Liver (tissue), 9 donors: Measurements from ENCODE around the gene REM1. TPM values are rescaled to one million over a fixed set of nuclear protein-coding genes. Genes with fewer than 3 reads are reported as not detected.

Source experiments
- DNase-seq: peaks from one replicate; pipeline ENCODE4 v3.0.0-alpha.2; 2017; ENCODE audit warnings: low spot score
- H3K27ac ChIP-seq, 2 donors: one replicate each; pipeline ENCODE4 v1.7.0; 2013; ENCODE audit warnings: inconsistent platforms in 2 of 2, low read length in 2 of 2, control low read depth in 1 of 2, low read depth in 1 of 2, mild to moderate bottlenecking in 1 of 2
- H3K27me3 ChIP-seq, 4 donors: one replicate each; pipeline versions ENCODE4 v1.6.1 to v1.7.0; 2013; ENCODE audit warnings: low read length in 3 of 4, inconsistent platforms in 1 of 4, mild to moderate bottlenecking in 1 of 4, moderate library complexity in 1 of 4; ENCODE audit not compliant: control insufficient read depth in 4 of 4, insufficient read depth in 4 of 4
- H3K36me3 ChIP-seq, 4 donors: one replicate each; pipeline versions ENCODE4 v1.6.1 to v1.7.0; 2013; ENCODE audit warnings: low read length in 3 of 4, mild to moderate bottlenecking in 3 of 4, low read depth in 1 of 4, moderate library complexity in 1 of 4; ENCODE audit not compliant: control insufficient read depth in 4 of 4, insufficient read depth in 3 of 4
- H3K4me1 ChIP-seq, 4 donors: one replicate each; pipeline versions ENCODE4 v1.6.1 to v1.7.0; 2013; ENCODE audit warnings: low read length in 3 of 4, mild to moderate bottlenecking in 3 of 4, moderate library complexity in 1 of 4; ENCODE audit not compliant: control insufficient read depth in 4 of 4, insufficient read depth in 4 of 4
- H3K4me3 ChIP-seq, 3 donors: one replicate each; pipeline versions ENCODE4 v1.6.1 to v1.7.0; 2013; ENCODE audit warnings: low read length in 3 of 3, control low read depth in 1 of 3, low read depth in 1 of 3, mild to moderate bottlenecking in 1 of 3
- H3K9ac ChIP-seq, 2 donors: one replicate each; pipeline ENCODE4 v1.7.0; 2013; ENCODE audit warnings: low read length in 2 of 2, mild to moderate bottlenecking in 2 of 2, moderate library complexity in 2 of 2, control low read depth in 1 of 2, low read depth in 1 of 2
- H3K9me3 ChIP-seq, 4 donors: one replicate each; pipeline versions ENCODE4 v1.6.1 to v1.7.0; 2013; ENCODE audit warnings: low read length in 3 of 4; ENCODE audit not compliant: control insufficient read depth in 4 of 4
- ATF3 ChIP-seq: IDR thresholded peaks from 2 replicates; pipeline ENCODE4 v1.6.1; 2016; ENCODE audit warnings: antibody characterized with exemption
- EGR1 ChIP-seq, 2 donors: IDR thresholded peaks; 2 replicates each; pipeline ENCODE4 v1.6.1; 2016 to 2018; ENCODE audit warnings: antibody characterized with exemption in 2 of 2, low read depth in 2 of 2
- FOXA2 ChIP-seq: IDR thresholded peaks from 2 replicates; pipeline ENCODE4 v1.6.1; 2016; ENCODE audit warnings: antibody characterized with exemption
- GABPA ChIP-seq, 2 donors: IDR thresholded peaks in 1 of 2; conservative IDR thresholded peaks in 1 of 2; 2 replicates each; pipeline ENCODE4 v1.6.1; 2016; ENCODE audit warnings: antibody characterized with exemption in 2 of 2, mild to moderate bottlenecking in 1 of 2, moderate library complexity in 1 of 2
- HNF4A ChIP-seq, 2 donors: conservative IDR thresholded peaks; 2 replicates each; pipeline ENCODE4 v1.6.1; 2016; ENCODE audit warnings: antibody characterized with exemption in 2 of 2, mild to moderate bottlenecking in 2 of 2
- HNF4G ChIP-seq: IDR thresholded peaks from 2 replicates; pipeline ENCODE4 v1.6.1; 2016; ENCODE audit warnings: antibody characterized with exemption
- MAX ChIP-seq: IDR thresholded peaks from 2 replicates; pipeline ENCODE4 v1.6.1; 2016; ENCODE audit warnings: antibody characterized with exemption
- NR2F2 ChIP-seq: IDR thresholded peaks from 2 replicates; pipeline ENCODE4 v1.6.1; 2016; ENCODE audit warnings: antibody characterized with exemption
- RAD21 ChIP-seq, 2 donors: IDR thresholded peaks; 2 replicates each; pipeline ENCODE4 v1.6.1; 2016; ENCODE audit warnings: antibody characterized with exemption in 2 of 2, mild to moderate bottlenecking in 2 of 2
- RXRA ChIP-seq, 2 donors: IDR thresholded peaks; 2 replicates each; pipeline ENCODE4 v1.6.1; 2017 to 2018; ENCODE audit warnings: antibody characterized with exemption in 2 of 2, mild to moderate bottlenecking in 1 of 2
- SP1 ChIP-seq: IDR thresholded peaks from 2 replicates; pipeline ENCODE4 v1.6.1; 2018; ENCODE audit warnings: antibody characterized with exemption, mild to moderate bottlenecking
- TAF1 ChIP-seq: conservative IDR thresholded peaks from 2 replicates; pipeline ENCODE4 v1.6.1; 2016; ENCODE audit warnings: antibody characterized with exemption, mild to moderate bottlenecking
- YY1 ChIP-seq: IDR thresholded peaks from 2 replicates; pipeline ENCODE4 v1.6.1; 2016; ENCODE audit warnings: antibody characterized with exemption, mild to moderate bottlenecking
- ZBTB33 ChIP-seq: IDR thresholded peaks from 2 replicates; pipeline ENCODE4 v1.6.1; 2016; ENCODE audit warnings: antibody characterized with exemption
- WGBS: extraction: QIAGEN DNeasy Blood & Tissue Kit; methylation state at CpG from one replicate; pipeline ENCODE4 v1.1.7; 2013; 5-methylcytosine and 5-hydroxymethylcytosine counted together
- polyA plus RNA-seq, 2 donors: library from polyadenylated mRNA; stranded (reverse) in 1 of 2; unstranded in 1 of 2; fragments of 200-250 nt in 1 of 2; fragments of >200 nt in 1 of 2; fragmentation: Nextera tagmentation in 1 of 2; extraction: Ambion mirVana in 1 of 2; gene quantifications; one replicate each; pipeline versions ENCODE4 v1.2.1 to v1.2.3, GENCODE V29; 2013 to 2015
- total RNA-seq, 2 donors: library from RNA; depleted of rRNA; stranded (reverse); fragments of >200 nt; gene quantifications; one replicate each; pipeline ENCODE4 v1.2.3, GENCODE V29; 2014
- TF ChIP-seq, protein P1 (sequence below): fragments of 150-350 bp; IDR thresholded peaks from 2 replicates; pipeline ENCODE4 v1.5.1; 2017; ENCODE audit warnings: improper control_type of control experiment, low read depth, low read length; ENCODE audit not compliant: missing input control
- donor health status: healthy.
- donor health status: healthy.
- donor health status: healthy.
- donor health status: healthy.
- donor health status: healthy.

The REM1 gene
- total and polyA plus RNA-seq, 4 donors = 0.17 to 0.46 (median 0.21) TPM

- no peak for DNase-seq
- Histone ChIP-seq H3K36me3 (no peaks in the 10 kb centered on the region), H3K4me3 (no peak overlapping the region), H3K9ac (no peak overlapping the region), H3K27ac (no peak overlapping the region), H3K9me3 (no peaks in the 10 kb centered on the region), H3K27me3 (no peaks in the 10 kb centered on the region), H3K4me1 (no peaks in the 10 kb centered on the region)
- 66% methylated on average over 8 of the region's 8 CpGs for WGBS
- TF ChIP-seq EGR1 (IDR thresholded peaks at IDR 0.05; ENCODE audit: low read depth in 2 of 2) (no peak), ATF3 (no peak), YY1 (no peak), NR2F2 (no peak), RAD21 (IDR thresholded peaks at IDR 0.05) (no peak), GABPA (IDR thresholded peaks at IDR 0.05 in 1 of 2, conservative IDR thresholded peaks at IDR 0.05 in 1 of 2) (no peak), TAF1 (no peak), MAX (no peak), ZBTB33 (no peak), HNF4A (conservative IDR thresholded peaks at IDR 0.05) (no peak), SP1 (no peak), HNF4G (no peak), RXRA (IDR thresholded peaks at IDR 0.05) (no peak), FOXA2 (no peak)
Observed at GRCh38 chr20:31449511-31450414, 25.3 kb upstream of the REM1 start.

- no peaks in the 10 kb centered on the region for H3K36me3 ChIP-seq
- H3K27ac ChIP-seq = no peak overlapping the region
- H3K9me3 ChIP-seq = no peaks in the 10 kb centered on the region
- H3K4me1 ChIP-seq = no peaks in the 10 kb centered on the region
- H3K27me3 ChIP-seq = peaks cover 0 to 2% (median 0%) of the 10 kb centered on the region in 4 donors
- H3K9ac ChIP-seq = no peak overlapping the region
- H3K4me3 ChIP-seq = no peak overlapping the region
- TF ChIP-seq, protein P1, sequence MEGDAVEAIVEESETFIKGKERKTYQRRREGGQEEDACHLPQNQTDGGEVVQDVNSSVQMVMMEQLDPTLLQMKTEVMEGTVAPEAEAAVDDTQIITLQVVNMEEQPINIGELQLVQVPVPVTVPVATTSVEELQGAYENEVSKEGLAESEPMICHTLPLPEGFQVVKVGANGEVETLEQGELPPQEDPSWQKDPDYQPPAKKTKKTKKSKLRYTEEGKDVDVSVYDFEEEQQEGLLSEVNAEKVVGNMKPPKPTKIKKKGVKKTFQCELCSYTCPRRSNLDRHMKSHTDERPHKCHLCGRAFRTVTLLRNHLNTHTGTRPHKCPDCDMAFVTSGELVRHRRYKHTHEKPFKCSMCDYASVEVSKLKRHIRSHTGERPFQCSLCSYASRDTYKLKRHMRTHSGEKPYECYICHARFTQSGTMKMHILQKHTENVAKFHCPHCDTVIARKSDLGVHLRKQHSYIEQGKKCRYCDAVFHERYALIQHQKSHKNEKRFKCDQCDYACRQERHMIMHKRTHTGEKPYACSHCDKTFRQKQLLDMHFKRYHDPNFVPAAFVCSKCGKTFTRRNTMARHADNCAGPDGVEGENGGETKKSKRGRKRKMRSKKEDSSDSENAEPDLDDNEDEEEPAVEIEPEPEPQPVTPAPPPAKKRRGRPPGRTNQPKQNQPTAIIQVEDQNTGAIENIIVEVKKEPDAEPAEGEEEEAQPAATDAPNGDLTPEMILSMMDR = no peak
- TF ChIP-seq MAX (no peak), FOXA2 (no peak), RXRA (IDR thresholded peaks at IDR 0.05) (no peak), RAD21 (IDR thresholded peaks at IDR 0.05) (no peak), EGR1 (IDR thresholded peaks at IDR 0.05; ENCODE audit: low read depth in 2 of 2) (no peak), HNF4A (conservative IDR thresholded peaks at IDR 0.05) (no peak), HNF4G (no peak), YY1 (no peak)
- 66% methylated on average over 2 of the region's 2 CpGs for WGBS
- DNase-seq = no peak
Observed at GRCh38 chr20:31452575-31452974, 22.5 kb upstream of the REM1 start.
